Motor neuron (in vitro differentiated cells): ENCODE results near the gene PFN1. TPM values are rescaled to one million over a fixed set of nuclear protein-coding genes. Genes with fewer than 3 reads are reported as not detected.

Experiments
- ATAC-seq, 8 experiments: fragments of 200-7000 bp; cut with Tn5 transposase; replicated peaks in 6 of 8; 2 replicates each; pipeline ENCODE4 v1.8.0; 2021; ENCODE audit warnings: mild to moderate bottlenecking in 8 of 8, moderate library complexity in 8 of 8
- H3K27ac ChIP-seq, 2 donors: fragments of 250-450 bp; sonication (Bioruptor Pico); 2 replicates each; pipeline ENCODE4 v1.9.0; 2021; ENCODE audit warnings: antibody characterized with exemption in 2 of 2, mild to moderate bottlenecking in 2 of 2, moderate library complexity in 1 of 2
- H3K4me1 ChIP-seq, 2 donors: fragments of 250-450 bp; sonication (Bioruptor Pico); replicated peaks in 1 of 2; 2 replicates each; pipeline ENCODE4 v1.6.1; 2021; ENCODE audit warnings: antibody characterized with exemption in 2 of 2, mild to moderate bottlenecking in 2 of 2, moderate library complexity in 1 of 2
- H3K4me3 ChIP-seq, 5 donors: fragments of 250-450 bp; sonication (Bioruptor Pico); 2 replicates each; pipeline ENCODE4 v1.9.0; 2021; ENCODE audit warnings: antibody characterized with exemption in 5 of 5, mild to moderate bottlenecking in 5 of 5, moderate library complexity in 4 of 5
- WGBS, 10 experiments: fragments of 450-650 bp; shearing (Covaris generic); methylation state at CpG; one replicate each; pipeline ENCODE4 v1.0.0; 2022; 5-methylcytosine and 5-hydroxymethylcytosine counted together
- in situ Hi-C, 9 experiments: fragments of 400-800 bp; cut with MboI; loops; one replicate each; pipeline ENCODE4 v1.15.0; 2021; ENCODE audit warnings: low sequenced_read_pairs in 9 of 9, low pct_unique_long_range_greater_than_20kb in 2 of 9; ENCODE audit not compliant: unreplicated experiment in 9 of 9
- total RNA-seq, 8 experiments: library from RNA; unstranded; fragments of 300-600 nt; gene quantifications; 2 replicates each; pipeline versions ENCODE4 v1.2.3 to v1.2.4, GENCODE V29; 2022

The PFN1 gene
- total RNA-seq, 8 experiments from 2014 or later = 143 to 541 (median 257) TPM

DNA sequence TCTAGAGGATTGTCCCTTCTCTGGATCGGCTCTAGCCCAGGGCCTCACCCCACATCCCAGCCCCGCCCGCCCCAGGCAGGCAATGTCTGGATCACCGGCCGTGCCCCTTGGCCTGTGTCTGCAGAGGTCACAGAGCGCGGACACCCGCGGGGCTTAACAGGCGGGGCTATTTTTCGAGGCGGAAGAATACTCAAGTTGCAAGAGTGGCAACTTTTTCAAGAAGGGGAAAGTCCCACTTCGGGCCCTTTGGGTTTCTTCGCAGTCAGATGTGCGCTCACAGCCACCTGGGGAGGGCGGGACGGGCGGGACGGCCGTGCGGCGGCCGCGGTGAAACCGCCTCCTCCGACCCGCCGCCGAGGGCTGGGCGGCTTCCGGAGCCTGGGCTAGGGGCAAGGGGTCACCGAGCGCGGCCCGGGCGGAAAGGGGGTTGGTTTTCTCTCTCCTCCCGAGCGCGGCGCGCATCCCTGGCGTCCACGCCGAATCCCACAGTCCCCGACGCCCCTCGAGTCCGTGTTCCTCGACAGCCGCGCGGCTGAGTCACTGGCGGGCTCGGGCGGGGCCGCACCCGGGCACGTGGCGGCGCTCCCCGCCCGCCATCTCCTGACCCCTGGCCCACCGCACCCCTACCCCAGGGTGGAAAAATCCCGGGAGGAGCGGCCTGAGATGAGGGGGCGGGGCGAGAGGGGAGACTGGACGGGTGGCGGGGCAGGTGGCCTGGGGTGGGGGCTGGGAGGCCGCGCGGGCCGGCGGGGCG is 1.2 kb upstream of the PFN1 start:
- in situ Hi-C loops = loop anchor here in 1 of 9 experiments (25.0 kb wide), 1 partner anchor 113 kb away; no protein-coding TSS in a partner anchor
- H3K4me3 ChIP-seq = peak overlapping the region; percentile 63 to 94 (median 90)
- peaks cover 31 to 32% of the 10 kb centered on the region in 2 donors for H3K4me1 ChIP-seq
- no CpG with 5 or more reads among the region's 75 CpGs for WGBS, 10 experiments
- ATAC-seq = peak; percentile 13 to 54 (median 30)
- peak overlapping the region; percentile 94 to 95 for H3K27ac ChIP-seq

DNA sequence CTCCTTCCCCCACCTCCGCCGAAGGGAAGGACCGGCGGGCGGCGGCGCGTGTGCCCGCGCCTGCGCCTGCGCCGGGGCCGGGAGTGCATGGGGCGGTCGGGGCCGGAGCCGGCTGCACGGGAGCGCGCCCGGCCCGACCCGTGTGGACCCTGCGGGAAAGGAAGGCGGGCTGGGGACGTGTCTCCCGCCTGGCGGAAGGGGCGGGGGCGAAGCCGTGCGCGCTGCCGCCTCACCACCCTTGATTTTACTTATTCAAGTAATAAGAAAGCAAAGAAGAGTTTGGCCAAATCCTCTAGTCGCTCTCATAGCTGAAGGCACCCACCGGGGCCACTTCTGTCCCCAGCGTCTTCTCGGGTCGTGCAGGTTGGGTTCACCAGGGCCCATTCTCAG is 596 bp upstream of the PFN1 start:
- 0% methylated on average over 1 to 3 of the region's 40 CpGs; no CpG with 5 or more reads in 7 of the 10 experiments for WGBS, 10 experiments
- ATAC-seq = peak; percentile 43 to 81 (median 72)
- H3K27ac ChIP-seq = peak overlapping the region; percentile 94 to 95
- peaks cover 31 to 32% of the 10 kb centered on the region in 2 donors for H3K4me1 ChIP-seq
- in situ Hi-C loops = no loop called here
- H3K4me3 ChIP-seq = peak overlapping the region; percentile 63 to 94 (median 90)

DNA sequence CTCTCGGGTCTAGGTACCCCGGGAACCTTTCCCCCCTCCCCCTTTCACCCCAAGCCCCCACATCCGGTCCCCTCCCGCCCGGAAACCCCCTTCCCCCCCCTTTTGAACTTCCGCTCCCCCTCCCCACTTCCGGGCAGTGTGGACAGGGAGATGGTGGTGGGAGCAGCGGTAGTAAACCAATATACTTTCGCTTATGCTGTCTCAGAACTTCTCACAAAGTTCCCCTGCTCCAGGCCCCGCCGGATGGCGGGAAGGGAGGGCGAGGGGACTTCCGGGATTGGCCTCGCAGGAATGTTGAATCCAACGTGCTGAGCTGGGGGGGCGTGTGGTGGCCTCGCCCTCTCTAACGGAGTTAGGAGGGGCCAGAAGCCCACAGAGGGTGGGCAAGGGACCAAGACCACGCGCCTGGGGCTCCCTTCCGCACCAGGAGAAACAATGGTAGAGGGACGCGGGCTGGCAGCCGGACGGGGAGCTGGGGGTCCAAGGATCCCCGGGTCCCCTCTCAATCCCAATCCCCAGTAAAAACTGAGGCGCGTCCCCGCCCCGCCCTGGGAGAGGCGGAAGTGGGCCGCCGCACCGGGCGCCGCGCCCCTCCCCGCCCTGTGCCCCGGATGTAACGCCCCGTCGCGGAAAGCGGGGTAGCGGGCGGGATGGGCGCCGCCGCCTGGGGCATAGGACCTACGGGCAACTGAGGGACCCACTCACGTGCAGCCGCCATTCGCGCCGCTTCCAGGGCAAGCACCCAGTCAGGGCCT is 742 bp downstream of the PFN1 start:
- ATAC-seq = peak; percentile 2 to 7 (median 5)
- WGBS, 10 experiments = 0% methylated on average over 1 of the region's 56 CpGs; no CpG with 5 or more reads in 9 of the 10 experiments
- Histone ChIP-seq H3K4me1 (peaks cover 31 to 32% of the 10 kb centered on the region in 2 donors), H3K27ac (peak overlapping the region; percentile 94 to 95), H3K4me3 (peak overlapping the region; percentile 63 to 94 (median 90))
- in situ Hi-C loops = no loop called here

DNA sequence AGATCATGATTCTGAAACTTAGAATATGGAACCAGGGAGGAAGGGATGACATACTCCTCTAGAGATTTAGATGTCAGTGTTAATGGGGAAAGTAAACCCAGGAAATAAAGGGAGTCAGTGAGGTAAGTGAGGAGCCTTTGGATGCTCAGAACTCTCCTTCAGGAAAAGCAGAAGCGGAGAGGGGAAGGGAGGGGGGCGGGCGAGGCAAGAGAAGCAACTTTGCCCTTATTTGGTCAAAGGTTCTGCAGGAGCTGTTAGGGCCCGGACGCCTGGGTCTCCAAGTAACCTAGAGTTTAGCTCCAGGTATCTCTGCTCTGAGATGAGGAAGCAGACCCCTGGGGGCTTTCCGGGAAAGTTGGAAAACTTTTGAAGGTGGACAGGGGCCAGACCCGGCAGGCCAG is 1.3 kb downstream of the PFN1 start:
- peak overlapping the region in 1 of 2 donors; percentile 95 for H3K27ac ChIP-seq
- peaks cover 27 to 31% of the 10 kb centered on the region in 2 donors for H3K4me1 ChIP-seq
- WGBS, 10 experiments = 0% methylated on average over 2 of the region's 7 CpGs; no CpG with 5 or more reads in 9 of the 10 experiments
- in situ Hi-C loops = no loop called here
- ATAC-seq = no peak
- H3K4me3 ChIP-seq = peak overlapping the region; percentile 63 to 94 (median 90)

DNA sequence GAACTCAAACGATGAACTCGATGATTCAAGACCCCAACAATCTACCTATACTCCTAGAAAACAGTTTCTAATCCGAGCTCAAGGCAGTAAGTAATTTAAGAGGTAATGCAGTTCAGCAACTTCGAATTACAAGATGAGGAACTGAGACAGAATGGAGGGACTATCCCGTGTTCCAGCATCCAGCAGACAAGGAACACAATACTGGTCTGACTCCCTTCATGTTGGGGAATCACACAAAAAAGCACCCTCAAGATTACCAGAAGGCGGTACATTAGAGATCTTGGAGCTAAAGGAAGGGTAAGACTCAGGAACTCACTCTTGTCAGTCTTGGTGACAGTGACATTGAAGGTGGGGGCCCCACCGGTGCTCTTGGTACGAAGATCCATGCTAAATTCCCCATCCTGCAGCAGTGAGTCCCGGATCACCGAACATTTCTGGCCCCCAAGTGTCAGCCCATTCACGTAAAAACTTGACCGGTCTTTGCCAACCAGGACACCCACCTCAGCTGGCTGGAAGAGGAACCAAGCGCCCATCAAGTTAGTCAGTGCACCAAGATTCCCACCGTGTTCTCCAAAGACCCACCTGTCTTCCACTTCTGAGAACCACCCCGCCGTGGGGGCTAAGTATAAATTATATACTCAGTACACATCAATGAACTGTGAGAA is 1.9 kb downstream of the PFN1 start:
- peaks cover 24 to 30% of the 10 kb centered on the region in 2 donors for H3K4me1 ChIP-seq
- WGBS, 10 experiments = 8 to 73% (median 34%) methylated on average over 3 to 14 of the region's 16 CpGs; no CpG with 5 or more reads in 1 of the 10 experiments
- no peak overlapping the region for H3K27ac ChIP-seq
- H3K4me3 ChIP-seq = peak overlapping the region; percentile 63 to 94 (median 90)
- in situ Hi-C loops = no loop called here
- ATAC-seq = no peak

DNA sequence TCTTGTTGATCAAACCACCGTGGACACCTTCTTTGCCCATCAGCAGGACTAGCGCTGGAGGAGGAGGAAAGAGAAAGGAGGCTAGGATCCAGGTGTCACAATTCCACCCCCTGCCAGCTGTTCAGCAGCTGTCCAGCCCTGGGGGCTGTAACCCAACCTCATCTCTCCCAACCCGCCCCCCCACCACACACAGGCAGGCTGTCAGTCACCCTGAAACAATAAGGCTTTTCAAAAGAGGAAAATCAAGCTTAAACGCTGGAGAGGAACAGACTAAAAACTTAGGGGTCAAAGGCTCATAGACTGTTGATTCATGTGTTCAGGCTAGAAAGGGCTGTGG is 2.4 kb downstream of the PFN1 start:
- no peak for ATAC-seq
- Histone ChIP-seq H3K4me1 (peaks cover 24 to 28% of the 10 kb centered on the region in 2 donors), H3K4me3 (no peak overlapping the region), H3K27ac (no peak overlapping the region)
- in situ Hi-C loops = no loop called here
- WGBS, 10 experiments = 0 to 59% (median 0%) methylated on average over 1 to 2 of the region's 4 CpGs; no CpG with 5 or more reads in 7 of the 10 experiments

DNA sequence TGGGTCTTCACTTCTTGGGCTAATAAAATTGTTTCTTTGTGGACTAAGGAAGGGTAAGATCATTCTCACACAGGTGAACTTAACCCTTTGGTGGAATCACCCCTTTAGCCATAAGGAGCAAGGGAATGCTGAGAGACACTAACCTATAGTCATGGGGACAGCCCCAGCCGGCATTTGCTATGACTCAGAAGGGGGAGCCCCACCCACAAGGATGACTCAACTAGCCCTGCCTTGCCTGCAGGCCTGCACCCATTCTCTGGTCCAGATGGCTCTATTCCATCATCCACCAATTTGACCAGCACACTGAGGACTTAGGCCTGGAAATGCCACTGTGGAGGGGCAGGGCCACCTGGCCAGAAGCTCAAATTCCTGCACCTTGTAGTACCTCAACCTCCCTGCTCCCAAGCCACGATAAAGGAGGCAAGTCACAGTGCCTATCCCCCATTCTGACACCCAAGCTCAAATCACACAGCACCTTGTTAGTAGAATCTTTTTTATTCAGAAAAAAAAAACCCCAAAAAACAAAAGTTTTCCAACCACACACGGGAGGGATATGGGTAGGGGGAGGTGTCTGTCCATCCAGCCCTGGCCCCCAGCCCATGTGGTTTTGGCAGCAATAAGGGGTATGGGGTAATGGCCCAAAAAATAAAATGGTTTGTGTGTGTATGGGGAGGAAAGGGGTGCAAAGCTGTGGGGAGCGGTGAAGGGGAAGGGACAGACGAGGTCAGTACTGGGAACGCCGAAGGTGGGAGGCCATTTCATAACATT is 3.0 kb downstream of the PFN1 start:
- WGBS, 10 experiments = 0 to 100% (median 27%) methylated on average over 1 to 2 of the region's 7 CpGs; no CpG with 5 or more reads in 4 of the 10 experiments
- H3K4me1 ChIP-seq = peaks cover 18 to 22% of the 10 kb centered on the region in 2 donors
- H3K27ac ChIP-seq = no peak overlapping the region
- in situ Hi-C loops = no loop called here
- H3K4me3 ChIP-seq = no peak overlapping the region
- peak in 6 of 8 experiments; percentile 8 to 20 (median 10) for ATAC-seq

DNA sequence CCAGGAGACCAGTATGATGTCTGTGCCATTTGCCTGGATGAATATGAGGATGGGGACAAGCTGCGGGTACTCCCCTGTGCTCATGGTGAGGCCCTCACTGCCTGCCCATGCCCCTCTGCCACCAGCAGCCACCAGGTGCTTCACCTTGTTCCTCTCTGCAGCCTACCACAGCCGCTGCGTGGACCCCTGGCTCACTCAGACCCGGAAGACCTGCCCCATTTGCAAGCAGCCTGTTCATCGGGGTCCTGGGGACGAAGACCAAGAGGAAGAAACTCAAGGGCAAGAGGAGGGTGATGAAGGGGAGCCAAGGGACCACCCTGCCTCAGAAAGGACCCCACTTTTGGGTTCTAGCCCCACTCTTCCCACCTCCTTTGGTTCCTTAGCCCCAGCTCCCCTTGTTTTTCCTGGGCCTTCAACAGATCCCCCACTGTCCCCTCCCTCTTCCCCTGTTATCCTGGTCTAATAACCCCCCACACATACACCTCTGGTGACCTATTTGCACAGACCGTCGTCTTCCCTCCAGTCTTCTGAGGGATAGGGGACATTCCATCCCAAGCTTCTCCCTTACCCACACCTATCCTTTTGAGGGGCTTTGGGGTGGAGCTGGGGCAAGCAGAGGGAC is 3.7 kb downstream of the PFN1 start:
- Histone ChIP-seq H3K4me1 (peaks cover 14 to 19% of the 10 kb centered on the region in 2 donors), H3K4me3 (no peak overlapping the region), H3K27ac (no peak overlapping the region)
- no peak for ATAC-seq
- 75 to 100% (median 80%) methylated on average over 2 to 4 of the region's 8 CpGs; no CpG with 5 or more reads in 7 of the 10 experiments for WGBS, 10 experiments
- in situ Hi-C loops = no loop called here

DNA sequence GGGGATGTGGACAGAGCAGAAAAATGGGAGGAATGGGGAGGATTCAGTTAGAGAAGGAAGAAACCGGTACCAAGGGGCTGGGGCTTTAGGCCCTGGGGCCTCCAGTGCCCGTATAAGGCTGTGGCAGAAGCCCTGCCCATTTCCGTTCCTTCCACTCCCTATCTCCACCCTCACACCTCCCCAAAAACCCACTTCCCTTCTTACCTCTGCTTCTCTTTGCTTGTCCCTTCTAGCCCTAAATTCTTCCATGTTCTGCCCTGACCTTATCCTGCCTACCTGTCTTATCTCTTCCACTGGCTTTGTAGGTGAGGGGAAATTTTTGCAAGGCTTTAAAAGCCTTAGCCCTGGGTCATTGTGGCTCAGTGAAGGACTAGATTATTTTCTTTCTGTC is 4.2 kb downstream of the PFN1 start:
- Histone ChIP-seq H3K4me1 (peaks cover 14 to 19% of the 10 kb centered on the region in 2 donors), H3K4me3 (no peak overlapping the region), H3K27ac (no peak overlapping the region)
- in situ Hi-C loops = no loop called here
- WGBS, 10 experiments = 0 to 90% (median 60%) methylated on average over 1 to 3 of the region's 3 CpGs; no CpG with 5 or more reads in 3 of the 10 experiments
- ATAC-seq = no peak

DNA sequence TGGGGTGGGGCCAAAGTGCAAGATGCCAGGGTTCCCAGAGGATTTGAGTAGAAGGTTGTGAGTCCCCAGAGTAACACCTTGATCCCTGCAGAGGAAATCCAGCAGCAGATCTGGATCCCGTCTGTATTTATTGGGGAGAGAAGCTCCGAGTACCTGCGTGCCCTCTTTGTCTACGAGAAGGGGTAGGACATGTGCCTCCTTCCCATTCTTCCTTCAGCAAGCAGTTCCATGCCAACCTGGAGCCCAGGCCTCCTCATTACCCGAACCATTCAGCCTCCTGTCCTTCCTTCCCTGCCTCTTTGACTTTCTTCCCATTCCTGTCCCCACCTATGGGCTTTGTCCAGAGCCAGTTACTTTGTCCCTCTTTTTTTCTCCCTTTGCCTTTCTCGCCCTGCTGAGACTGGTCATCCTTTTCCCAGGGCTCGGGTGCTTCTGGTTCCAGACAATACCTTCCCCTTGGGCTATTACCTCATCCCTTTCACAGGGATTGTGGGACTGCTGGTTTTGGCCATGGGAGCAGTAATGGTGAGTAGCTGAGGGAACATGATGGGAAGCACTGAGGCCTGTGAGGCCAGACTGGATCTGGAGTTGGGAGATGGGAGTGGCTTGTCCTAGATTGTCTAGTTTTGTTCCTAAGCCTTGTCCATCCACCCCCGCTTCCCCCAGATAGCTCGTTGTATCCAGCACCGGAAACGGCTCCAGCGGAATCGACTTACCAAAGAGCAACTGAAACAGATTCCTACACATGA is 5.4 kb downstream of the PFN1 start:
- ATAC-seq = no peak
- in situ Hi-C loops = no loop called here
- Histone ChIP-seq H3K4me1 (peaks cover 23 to 26% of the 10 kb centered on the region in 2 donors), H3K27ac (no peak overlapping the region), H3K4me3 (no peak overlapping the region)
- WGBS, 10 experiments = 67 to 100% (median 80%) methylated on average over 1 to 11 of the region's 13 CpGs; no CpG with 5 or more reads in 2 of the 10 experiments

DNA sequence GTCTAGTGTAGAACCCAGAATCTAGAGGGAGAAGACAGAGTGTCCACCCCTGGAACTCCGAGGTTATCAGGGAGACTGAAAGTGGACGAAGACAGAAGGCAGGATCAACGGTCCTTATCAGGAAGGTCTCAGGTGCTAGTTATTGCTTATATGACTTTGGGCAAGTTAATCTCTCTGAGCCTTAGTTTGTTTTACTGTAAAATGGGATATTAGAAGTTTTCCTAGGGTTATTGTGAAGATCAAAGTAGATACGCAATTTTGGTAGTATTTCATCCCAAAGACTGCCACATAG is 7.1 kb downstream of the PFN1 start:
- no peak for ATAC-seq
- H3K4me3 ChIP-seq = peak overlapping the region; percentile 53 to 85 (median 61)
- whole genome bisulfite sequencing, 10 experiments = 40 to 80% (median 50%) methylated on average over 1 to 4 of the region's 4 CpGs; no CpG with 5 or more reads in 1 of the 10 experiments
- peak overlapping the region; percentile 96 to 99 for H3K27ac ChIP-seq
- in situ Hi-C loops = no loop called here
- H3K4me1 ChIP-seq = peaks cover 16 to 20% of the 10 kb centered on the region in 2 donors
